ENCODE measurements around the gene MIX23.

MIX23 gene

DNA sequence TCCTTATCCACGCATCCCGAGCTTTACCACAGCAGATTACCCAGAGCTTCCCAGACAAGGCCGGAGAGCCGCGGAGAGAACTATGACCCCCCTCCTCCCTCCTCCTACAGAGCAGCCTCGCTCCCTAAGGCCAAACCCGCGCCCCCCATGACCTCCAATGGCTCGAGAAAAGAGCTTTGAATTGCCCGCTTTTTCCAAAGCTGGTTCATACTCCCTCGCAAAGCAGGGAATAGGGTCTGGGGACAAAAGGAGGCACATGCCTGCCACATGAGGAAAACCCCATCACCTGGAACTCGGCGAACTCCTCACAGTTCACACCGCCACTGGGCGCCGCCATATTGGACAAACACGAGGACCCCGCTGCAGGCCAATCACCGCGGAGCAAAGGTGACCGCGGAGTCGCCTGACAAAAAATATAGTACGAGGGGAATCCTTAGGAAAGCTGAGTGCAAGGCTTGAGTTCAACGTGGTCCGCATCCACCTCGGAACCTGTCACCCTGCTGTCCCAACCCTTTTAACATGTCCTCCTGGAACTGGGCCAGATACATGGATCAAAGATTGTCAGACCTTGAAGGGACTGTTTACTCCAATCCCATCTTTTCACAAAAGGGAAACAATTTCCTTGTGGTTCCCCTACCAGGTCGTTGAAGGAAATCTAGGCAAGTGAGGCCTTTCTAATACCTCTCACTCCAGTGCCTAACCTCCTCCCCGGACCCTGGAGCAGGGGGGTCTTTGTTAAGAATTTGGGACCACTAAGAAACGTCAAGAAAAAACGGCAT, at the start of gene MIX23:
Gene MIX23 (minus strand): TSS at position 344 of the 779 bp plus-strand sequence. CDS start 7 bp downstream, at position 337.
- DNase-seq (ENCODE audit: low read depth in 3 of 3): peak; percentile 70 to 77 (median 70)

DNA sequence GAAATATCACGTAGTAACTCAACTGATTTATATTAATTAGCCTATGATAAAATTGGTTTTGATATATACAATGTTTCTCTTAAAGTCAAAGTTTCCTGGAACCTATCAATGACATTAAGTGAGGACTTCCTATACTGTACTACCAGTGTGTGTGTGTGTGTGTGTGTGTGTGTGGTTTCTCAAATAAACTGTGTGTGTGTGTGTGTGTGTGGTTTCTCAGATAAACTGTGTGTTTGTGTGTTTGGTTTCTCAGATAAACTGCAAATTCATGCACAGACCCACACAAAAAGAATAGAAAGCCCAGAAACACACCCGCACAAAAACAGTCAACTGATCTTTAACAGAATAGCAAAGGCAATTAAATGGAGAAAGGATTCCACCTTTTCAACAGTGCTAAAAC, 47.3 kb upstream of the MIX23 start:
- DNase-seq (ENCODE audit: low read depth in 3 of 3): no peak

DNA sequence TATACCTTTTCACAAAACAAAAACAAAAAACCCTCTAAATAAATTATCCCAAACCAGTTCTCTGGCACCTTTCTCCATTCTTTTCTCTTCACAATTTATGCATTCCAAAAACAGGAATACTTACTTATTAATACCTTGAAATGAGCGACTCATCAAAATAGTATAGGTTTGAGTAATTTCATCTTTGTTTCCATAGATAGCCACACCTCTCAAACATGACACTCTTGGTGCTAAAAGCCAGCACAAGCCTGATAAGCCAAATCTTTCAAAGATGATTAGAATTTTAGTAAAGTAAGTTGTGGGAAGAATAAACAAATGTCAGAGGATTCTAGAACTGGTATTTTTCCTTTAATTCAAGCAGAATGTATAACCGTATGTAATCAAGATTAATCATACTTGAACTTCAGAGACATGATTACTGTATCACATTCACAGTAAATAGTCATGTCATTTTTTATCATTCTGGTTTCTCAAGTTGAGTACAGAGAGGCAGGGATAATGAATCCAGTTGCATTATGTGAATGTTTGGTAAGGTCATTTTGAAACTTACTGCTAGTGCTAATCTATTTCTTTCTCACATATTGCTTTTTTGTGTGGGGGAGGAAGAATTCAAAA, 44.9 kb upstream of the MIX23 start:
- DNase-seq (ENCODE audit: low read depth in 3 of 3): no peak

DNA sequence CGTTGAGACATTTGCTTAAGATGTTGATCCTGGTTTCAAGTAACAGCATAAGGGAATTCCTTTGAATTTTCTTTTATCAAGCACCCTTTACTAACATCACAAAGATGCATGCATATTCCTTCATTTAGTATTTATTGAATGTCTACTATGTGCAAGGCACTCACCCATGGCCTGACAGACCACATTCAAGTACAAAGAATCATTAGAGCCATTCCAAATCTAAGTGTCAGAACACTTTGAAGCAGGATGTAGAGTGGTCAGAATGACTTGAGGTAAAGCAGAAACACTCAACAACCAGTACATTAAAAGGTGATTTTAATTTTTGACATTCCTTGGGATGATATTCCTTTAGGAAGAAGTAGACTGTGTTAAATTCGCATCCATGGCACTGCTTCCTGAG, 38.8 kb upstream of the MIX23 start:
- DNase-seq (ENCODE audit: low read depth in 3 of 3): no peak

DNA sequence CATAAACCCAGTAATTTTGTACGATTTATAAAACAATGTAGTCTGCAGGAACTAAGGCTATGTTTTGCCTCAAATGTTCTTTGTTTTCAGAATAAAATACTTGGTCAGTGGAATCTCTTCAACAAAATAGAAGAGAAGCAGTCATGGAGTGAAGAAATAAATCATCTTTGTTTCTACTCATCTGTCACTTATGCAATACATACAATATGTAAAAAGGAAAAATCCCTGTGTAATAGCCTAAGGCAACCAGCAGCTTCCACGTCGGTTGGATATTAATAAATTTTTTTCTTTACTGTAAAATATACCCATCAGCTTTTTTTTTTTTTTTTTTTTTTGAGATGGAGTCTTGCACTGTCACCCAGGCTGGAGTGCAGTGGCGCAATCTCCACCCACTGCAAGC, 38.1 kb upstream of the MIX23 start:
- no peak for DNase-seq (ENCODE audit: low read depth in 3 of 3)

DNA sequence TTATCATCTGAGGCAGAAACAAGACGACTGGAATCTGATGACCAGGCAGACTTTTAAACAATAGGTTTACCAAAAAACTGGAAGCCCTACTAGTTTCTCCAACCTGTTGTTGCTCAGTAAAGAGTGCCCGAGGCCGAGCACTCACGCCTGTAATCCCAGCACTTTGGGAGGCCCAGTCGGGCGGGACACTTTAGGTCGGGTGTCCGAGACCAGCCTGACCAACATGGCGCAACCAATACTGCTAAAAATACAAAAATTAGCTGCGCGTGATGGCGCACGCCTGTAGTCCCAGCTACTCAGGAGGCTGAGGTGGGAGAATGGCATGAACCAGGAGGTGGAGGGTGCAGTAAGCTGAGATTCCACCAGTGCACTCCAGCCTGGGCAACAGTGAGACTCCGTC, 33.9 kb upstream of the MIX23 start:
- DNase-seq (ENCODE audit: low read depth in 3 of 3): no peak

DNA sequence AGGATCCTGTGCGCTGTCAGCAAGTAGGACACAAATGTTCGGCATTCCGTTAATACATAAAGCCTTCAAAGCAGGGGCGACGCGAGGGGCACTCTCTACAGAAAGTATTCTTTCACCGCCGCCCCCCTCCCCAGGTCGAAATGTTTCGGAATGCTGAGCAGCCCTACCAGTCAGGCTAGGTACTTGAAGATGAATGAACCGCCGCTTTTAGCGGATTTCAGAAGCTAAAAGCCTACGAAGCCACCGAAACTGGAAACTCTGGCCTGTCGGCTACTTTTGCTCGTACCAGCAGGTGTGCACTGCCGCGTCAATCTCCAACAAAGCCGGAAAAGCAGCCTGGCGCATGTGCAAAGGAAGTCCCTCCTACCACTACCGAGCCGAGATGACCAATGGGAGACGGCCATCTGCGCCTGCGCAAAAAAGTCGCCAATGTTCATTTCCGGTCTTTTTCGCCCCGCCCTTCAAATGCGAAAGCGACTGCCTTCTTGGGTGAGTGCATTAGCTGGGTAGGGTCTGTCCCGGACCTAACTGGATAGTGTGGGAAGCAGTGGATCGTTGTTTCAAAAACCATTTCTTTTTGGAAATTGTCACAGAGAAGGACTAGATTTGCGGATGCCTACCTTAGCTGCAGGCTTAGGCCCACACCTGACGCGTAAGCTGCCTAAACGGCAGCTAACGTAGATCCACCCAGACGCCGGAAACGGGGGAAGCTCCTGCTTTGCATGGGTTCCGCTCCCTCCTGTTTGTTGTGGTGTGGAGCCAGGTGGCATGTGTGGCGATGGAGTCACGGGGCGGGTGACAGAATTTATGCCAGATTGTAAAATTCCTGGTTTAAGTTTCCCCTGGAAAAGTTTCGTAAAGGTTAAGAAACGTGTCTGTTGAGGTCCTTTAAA, 33.0 kb upstream of the MIX23 start, which contains the start of gene WDR5B:
Gene WDR5B (minus strand): TSS at position 301 of the 893 bp plus-strand sequence. CDS start 534 bp downstream, outside the sequence.
- DNase-seq (ENCODE audit: low read depth in 3 of 3): peak; percentile 96 to 99 (median 97)

DNA sequence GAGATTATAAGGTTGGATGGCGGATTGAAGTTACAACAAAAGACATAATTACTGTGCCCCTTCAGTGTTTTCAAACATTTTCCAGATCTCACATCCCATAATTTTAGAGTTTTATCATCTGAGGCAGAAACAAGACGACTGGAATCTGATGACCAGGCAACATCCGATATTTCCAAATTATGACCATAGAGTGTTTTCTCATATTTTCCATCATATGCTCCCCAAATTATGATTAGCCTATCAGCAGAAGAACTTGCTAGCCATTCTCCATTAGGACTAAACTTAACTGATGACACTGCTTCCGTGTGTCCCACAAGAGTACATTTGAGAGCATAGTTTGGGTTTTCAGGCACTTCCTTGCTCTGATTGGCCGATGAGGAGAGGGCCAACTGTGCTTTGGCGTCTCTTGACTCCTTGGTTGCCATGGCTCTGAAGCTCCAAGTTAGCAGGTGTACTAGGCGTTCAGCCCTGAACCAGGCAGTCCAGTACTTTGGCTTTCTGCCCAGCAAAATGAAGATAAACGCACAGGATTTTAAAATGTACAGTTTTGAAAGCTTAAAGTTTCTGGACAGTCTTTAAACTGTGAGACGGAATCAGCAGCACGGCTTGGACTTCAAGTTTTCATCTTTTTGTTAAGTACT, 32.2 kb upstream of the MIX23 start:
- peak in 1 of 3 experiments; percentile 9 for DNase-seq (ENCODE audit: low read depth in 3 of 3)

DNA sequence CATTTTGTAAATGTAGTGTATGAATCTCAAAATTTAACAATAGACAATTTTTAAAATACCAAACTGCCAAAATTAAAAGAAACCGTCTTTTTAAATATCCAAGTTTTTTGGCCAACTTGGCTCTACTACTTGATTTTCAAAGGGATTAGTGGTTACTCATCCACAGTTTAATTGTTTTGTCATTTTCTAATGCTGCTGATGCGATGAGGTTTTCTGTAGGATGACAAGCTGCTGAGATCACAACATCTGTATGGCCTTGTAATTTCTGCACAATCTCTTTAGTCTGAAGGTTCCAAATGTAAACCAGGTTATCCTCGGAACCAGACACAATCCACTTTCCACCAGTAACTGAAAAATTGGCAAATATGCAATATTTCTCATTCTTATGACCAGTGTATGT, 31.4 kb upstream of the MIX23 start:
- no peak for DNase-seq (ENCODE audit: low read depth in 3 of 3)

DNA sequence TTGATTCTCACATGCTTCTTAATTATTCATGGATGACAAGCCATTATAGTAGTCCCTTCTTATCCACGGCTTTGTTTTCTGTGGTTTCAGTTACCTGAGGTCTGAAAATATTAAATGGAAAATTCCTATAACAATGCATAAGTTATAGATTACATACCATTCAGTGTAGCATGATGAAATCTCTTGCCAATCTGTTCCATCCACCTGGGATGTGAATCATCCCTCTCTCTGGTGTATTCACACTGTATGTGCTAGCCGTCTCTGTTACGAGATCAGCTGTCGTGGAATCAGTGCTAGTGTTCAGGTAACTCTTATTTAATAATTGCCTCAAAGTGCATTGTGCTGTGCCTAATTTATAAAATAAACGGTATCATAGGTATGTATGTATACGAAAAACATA, 27.6 kb upstream of the MIX23 start:
- no peak for DNase-seq (ENCODE audit: low read depth in 3 of 3)

DNA sequence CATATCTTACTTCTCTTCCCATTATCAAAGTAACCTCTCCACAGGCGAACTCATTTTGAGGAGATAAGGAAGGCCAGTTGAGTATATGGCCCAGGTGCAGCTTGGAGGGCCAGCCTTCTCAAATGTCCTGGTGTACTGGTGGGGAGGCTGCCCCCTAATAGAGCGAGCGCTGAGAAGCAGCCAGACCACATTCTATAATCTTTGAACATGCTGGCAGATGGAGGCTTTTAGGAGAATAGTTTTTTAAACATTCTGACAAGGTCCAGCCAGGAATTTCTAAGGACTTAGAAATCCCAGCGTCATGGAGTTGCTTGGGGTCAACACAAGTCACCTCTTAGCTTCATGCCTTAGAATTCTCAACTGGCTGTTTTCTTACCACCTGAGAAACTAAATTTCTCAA, 27.1 kb upstream of the MIX23 start:
- no peak for DNase-seq (ENCODE audit: low read depth in 3 of 3)

DNA sequence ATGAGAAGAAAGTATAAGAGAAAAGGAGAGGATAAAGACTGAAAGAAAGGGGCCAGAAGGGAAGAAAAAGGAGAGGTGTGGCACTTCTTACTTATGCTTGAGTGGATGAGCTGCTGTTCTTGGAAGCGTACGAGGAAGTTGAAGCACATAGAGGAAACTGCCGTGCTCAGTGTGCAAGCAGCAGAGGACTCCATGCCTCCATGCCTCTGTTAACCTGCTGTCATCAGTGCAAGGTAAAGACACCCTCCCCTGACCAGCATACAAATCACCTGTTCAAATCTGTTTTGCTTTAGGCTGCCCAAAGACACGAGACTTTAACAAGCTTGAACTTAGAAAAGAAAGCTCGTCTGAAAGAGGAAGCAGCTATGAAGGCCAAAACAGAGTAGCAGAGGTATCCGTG, 26.4 kb upstream of the MIX23 start:
- no peak for DNase-seq (ENCODE audit: low read depth in 3 of 3)

DNA sequence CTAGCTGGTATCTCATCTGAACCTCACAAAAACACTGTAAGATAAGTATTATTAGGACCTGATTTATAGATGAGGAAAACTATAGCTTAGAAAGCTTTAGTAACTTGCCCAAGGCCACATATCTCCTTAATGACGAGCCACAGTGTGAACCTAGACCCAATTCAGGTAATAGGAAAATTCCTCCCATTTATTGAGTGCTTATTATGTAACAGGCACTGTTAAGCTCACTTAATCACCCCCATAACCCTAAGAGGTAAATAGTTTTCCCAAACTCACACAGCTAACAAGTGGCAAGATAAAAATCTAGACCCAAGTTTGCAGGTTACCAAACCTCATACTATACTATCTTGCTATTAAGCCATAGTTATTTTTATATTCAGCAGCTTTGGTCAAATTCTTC, 24.9 kb upstream of the MIX23 start:
- no peak for DNase-seq (ENCODE audit: low read depth in 3 of 3)

DNA sequence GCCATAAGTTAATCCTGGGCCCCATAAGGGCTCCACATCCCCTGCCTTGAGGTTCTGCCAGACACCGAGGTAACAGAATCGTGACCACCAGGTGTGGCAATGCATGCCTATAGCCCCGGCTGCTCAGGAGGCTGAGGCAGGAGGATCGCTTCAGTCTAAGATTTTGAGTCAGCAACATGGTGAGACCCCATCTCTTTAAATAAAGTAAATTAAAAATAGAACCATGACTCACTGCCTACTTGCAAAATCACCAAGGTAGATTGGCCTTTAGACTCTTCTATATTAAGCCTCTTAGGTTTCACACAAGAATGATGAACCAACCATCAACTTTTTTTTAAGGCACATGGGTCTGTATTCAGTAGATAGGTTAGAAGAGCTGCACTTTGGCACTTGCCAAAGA, 23.2 kb upstream of the MIX23 start:
- DNase-seq (ENCODE audit: low read depth in 3 of 3): no peak

DNA sequence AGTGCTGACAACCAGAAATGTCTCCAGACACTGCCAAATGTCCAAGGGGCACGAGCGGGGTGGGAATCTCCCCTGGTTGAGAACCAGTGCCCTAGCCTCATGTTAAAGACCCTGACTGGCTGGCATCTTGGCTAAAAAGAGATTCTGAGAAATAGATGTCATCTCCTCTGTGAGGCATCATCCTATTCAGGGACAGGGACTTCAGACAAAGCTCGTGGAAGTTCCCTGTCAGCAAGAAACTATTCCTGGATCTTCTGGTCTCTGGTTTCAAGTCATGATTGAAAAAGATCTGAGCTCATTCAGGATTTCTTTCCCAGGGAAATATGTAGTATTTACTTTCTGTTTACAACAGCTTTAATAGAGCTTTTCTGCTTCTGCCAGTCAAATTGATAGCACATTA, 22.0 kb upstream of the MIX23 start:
- no peak for DNase-seq (ENCODE audit: low read depth in 3 of 3)

DNA sequence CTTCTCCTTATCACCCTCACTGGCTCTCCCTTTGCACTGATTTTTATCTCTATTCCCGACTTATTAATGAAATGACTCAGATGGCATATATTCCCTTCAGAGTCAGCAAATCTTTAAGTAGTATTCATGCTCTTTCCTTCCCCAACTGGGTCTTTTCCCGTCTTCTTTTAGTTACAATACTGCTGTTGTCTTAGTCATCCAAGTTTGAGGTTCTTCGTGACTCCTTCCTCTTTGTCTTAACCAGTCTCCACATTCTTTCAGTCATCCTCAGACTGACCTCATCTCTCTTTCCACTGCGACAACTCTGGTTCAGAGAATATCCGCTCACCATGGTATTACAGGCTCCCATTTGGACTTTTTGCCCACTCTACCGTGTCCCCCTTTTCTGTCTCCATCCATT, 20.5 kb upstream of the MIX23 start:
- DNase-seq (ENCODE audit: low read depth in 3 of 3): no peak

DNA sequence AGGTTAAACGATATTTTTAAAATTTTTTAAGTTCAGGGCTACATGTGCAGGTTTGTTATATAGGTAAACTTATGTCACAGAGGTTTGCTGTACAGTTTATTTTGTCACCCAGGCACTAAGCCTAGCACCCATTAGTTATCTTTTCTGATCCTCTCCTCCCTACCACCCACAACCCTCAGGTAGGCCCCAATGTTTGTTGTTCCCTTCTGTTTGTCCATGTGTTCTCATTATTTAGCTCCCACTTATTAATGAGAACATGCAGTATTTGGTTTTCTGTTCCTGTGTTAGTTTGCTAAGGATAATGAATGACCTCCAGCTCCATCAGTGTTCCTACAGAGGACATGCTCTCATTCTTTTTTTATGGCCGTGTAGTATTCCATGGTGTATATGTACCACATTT, 15.9 kb upstream of the MIX23 start:
- no peak for DNase-seq (ENCODE audit: low read depth in 3 of 3)

DNA sequence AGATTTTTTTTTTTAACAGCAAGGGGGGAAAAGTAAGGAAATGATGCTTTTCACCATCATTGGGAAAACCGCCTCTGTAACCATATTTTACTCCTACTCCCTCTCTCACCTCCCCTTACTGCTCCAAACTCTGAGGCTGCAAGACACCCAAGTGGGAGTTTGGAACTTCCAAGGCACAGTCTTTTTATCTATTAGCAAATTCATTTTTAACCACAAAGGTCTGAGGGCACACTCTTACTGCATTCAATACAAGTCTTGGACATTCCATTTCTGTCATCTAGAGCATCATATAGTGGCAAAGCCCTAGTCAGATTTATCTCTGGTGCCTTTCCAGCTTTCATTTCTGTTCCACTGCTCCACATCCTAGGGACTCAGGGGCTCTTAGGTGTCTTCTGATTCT, 14.2 kb upstream of the MIX23 start:
- no peak for DNase-seq (ENCODE audit: low read depth in 3 of 3)

DNA sequence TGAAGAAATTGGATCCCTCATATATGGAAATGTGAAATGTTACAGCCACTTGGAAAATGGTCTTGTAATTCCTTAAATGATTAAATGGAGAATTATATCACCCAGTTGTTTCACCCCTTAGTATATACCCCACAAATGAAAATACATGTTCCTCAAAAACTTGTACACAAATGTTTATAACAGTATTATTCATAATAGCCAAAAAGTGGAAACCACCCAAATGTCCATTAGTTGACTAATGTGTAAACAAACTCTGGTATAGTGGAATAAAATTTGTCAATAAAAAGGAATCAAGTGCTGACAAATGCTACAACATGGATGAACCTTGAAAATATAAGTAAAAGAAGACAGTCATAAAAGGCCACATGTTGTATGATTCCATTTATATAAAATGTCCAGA, 13.5 kb upstream of the MIX23 start:
- DNase-seq (ENCODE audit: low read depth in 3 of 3): no peak

DNA sequence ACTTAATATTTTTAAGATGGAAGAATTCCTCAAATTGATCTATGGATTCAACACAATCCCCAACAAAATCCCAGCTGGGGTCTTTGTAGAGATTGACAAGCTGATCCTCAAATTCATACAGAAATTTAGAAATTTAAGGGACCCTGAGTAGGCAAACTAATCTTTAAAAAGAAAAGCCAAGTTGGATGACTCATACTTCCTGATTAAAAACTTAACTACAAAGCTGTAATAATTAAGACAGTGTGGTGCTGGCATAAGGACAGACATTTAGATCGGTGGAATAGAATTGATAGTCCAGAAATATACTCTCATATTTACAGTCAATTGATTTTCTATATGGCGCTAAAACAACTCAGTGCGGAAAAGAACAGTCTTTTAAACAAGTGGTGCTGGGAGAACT, 12.6 kb upstream of the MIX23 start:
- no peak for DNase-seq (ENCODE audit: low read depth in 3 of 3)

DNA sequence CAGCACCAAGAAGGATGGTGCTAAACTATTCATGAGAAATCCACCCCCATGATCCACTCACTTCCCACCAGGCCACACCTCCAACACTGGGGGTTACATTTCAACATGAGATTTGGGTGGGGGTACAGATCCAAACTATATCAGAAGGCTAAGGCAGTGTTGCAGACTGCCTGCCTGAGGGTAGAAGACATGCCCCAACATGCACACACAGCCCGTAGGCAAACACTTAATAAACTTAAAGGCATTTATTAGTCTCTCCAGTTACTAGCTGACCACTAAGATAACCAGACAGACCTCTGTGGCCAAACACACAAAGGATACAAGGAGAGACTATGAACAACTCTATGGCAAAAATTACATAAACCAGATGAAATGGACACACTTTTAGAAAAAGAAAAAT, 11.1 kb upstream of the MIX23 start:
- no peak for DNase-seq (ENCODE audit: low read depth in 3 of 3)

Data from stimulated activated CD4-positive, alpha-beta T cell treated with anti-CD3 and anti-CD28 coated beads, TNF-alpha, amount 100 ng/mL, for 4 hours (primary cell).